HEK293 (cell line): ENCODE data around the gene ERVK3-1.
A peak's percentile ranks its signal among the peaks of the same experiment; 100 is the strongest.

ENCODE experiments used
- CTCF ChIA-PET: fragments of 350-600 bp; formaldehyde crosslinking; extraction: SDS; loops from one replicate; lab custom pipeline; 2021; ENCODE audit warnings: antibody characterized with exemption; lab: Yijun Ruan, JAX
- POLR2A ChIA-PET: fragments of 300-600 bp; formaldehyde crosslinking; extraction: SDS; loops from one replicate; lab custom pipeline; 2020; ENCODE audit warnings: antibody characterized with exemption, inconsistent platforms; lab: Yijun Ruan, JAX
- H3K27ac ChIP-seq: fragments of 200-500 bp; sonication (Bioruptor generic); 2 replicates; pipeline ENCODE4 v1.5.1; 2014; ENCODE audit warnings: low read depth, low read length, control low read depth, inconsistent platforms; ENCODE audit errors: extremely low read depth
- H3K36me3 ChIP-seq, 2 experiments: fragments of 200-500 bp in 1 of 2; sonication (Bioruptor generic) in 1 of 2; 1 replicate in 1 of 2; 2 replicates in 1 of 2; pipeline ENCODE4 v1.5.1; 2014 to 2017; ENCODE audit warnings: inconsistent platforms in 2 of 2, low read length in 2 of 2; ENCODE audit not compliant: control insufficient read depth in 2 of 2, insufficient read depth in 1 of 2
- H3K4me1 ChIP-seq: fragments of 200-500 bp; sonication (Bioruptor generic); 2 replicates; pipeline ENCODE4 v1.5.1; 2014; ENCODE audit warnings: mild to moderate bottlenecking, low read length, inconsistent platforms; ENCODE audit not compliant: control insufficient read depth, insufficient read depth
- H3K4me3 ChIP-seq: 2 replicates; pipeline ENCODE4 v1.5.1; 2011; ENCODE audit warnings: low read depth, mild to moderate bottlenecking, control low read depth, low read length, moderate library complexity
- H3K9me3 ChIP-seq: fragments of 200-500 bp; sonication (Bioruptor generic); 2 replicates; pipeline ENCODE4 v1.5.1; 2014; ENCODE audit warnings: low read depth, low read length, inconsistent platforms; ENCODE audit not compliant: control insufficient read depth, insufficient read depth
- KLF16 ChIP-seq: fragments of 450-650 bp; formaldehyde crosslinking; IDR thresholded peaks from 2 replicates; pipeline ENCODE4 v1.5.1; 2017; ENCODE audit warnings: missing biosample characterization, missing genetic modification characterization
- SETDB1 ChIP-seq: IDR thresholded peaks from one replicate; pipeline ENCODE4 v1.6.1; 2017; ENCODE audit warnings: mild to moderate bottlenecking, low read length, moderate library complexity, mixed read lengths; ENCODE audit not compliant: insufficient read length
- WT1 ChIP-seq: fragments of 450-650 bp; formaldehyde crosslinking; IDR thresholded peaks from 2 replicates; pipeline ENCODE4 v1.5.1; 2016; ENCODE audit warnings: missing biosample characterization, missing genetic modification characterization
- YY1 ChIP-seq: fragments of 450-650 bp; formaldehyde crosslinking; IDR thresholded peaks from 2 replicates; pipeline ENCODE4 v1.5.1; 2018; ENCODE audit warnings: missing biosample characterization, missing genetic modification characterization
- ZFP37 ChIP-seq: fragments of 450-650 bp; formaldehyde crosslinking; IDR thresholded peaks from 2 replicates; pipeline ENCODE4 v1.5.1; 2016; ENCODE audit warnings: missing biosample characterization, missing genetic modification characterization
- ZNF10 ChIP-seq: fragments of 450-650 bp; formaldehyde crosslinking; IDR thresholded peaks from 2 replicates; pipeline ENCODE4 v1.5.1; 2017; ENCODE audit warnings: missing biosample characterization, missing genetic modification characterization
- ZNF266 ChIP-seq: fragments of 450-650 bp; formaldehyde crosslinking; IDR thresholded peaks from 2 replicates; pipeline ENCODE4 v1.5.1; 2016; ENCODE audit warnings: missing biosample characterization, missing genetic modification characterization, low read depth
- ZNF394 ChIP-seq: fragments of 450-650 bp; formaldehyde crosslinking; IDR thresholded peaks from 2 replicates; pipeline ENCODE4 v1.5.1; 2016; ENCODE audit warnings: missing biosample characterization, missing genetic modification characterization, mild to moderate bottlenecking, moderate library complexity, borderline replicate concordance
- ZNF510 ChIP-seq: fragments of 450-650 bp; formaldehyde crosslinking; IDR thresholded peaks from 2 replicates; pipeline ENCODE4 v1.5.1; 2018; ENCODE audit warnings: mild to moderate bottlenecking, missing genetic modification characterization, missing biosample characterization; ENCODE audit not compliant: insufficient replicate concordance
- ZNF514 ChIP-seq: fragments of 450-650 bp; formaldehyde crosslinking; IDR thresholded peaks from 2 replicates; pipeline ENCODE4 v1.5.1; 2016; ENCODE audit warnings: missing biosample characterization, missing genetic modification characterization
- ZNF518A ChIP-seq: fragments of 450-650 bp; formaldehyde crosslinking; conservative IDR thresholded peaks from 2 replicates; pipeline ENCODE4 v1.5.1; 2016; ENCODE audit warnings: low read depth, missing biosample characterization, missing genetic modification characterization
- ZNF549 ChIP-seq: fragments of 450-650 bp; IDR thresholded peaks from 2 replicates; pipeline ENCODE4 v1.5.1; 2018; ENCODE audit warnings: missing biosample characterization, missing genetic modification characterization, mild to moderate bottlenecking, inconsistent platforms, moderate library complexity
- ZNF664 ChIP-seq: fragments of 450-650 bp; formaldehyde crosslinking; IDR thresholded peaks from 2 replicates; pipeline ENCODE4 v1.5.1; 2016; ENCODE audit warnings: missing biosample characterization, missing genetic modification characterization
- ZNF670 ChIP-seq: fragments of 450-650 bp; formaldehyde crosslinking; IDR thresholded peaks from 2 replicates; pipeline ENCODE4 v1.5.1; 2016; ENCODE audit warnings: missing biosample characterization, missing genetic modification characterization, low read depth
- TF ChIP-seq, protein P1 (sequence below): sonication (generic); formaldehyde crosslinking; IDR thresholded peaks from 2 replicates; pipeline ENCODE4 v1.8.1; 2022; ENCODE audit warnings: mild to moderate bottlenecking, moderate library complexity, missing genetic modification reagents
- TF ChIP-seq, protein P2 (sequence below): fragments of 450-650 bp; formaldehyde crosslinking; IDR thresholded peaks from 2 replicates; pipeline ENCODE4 v1.5.1; 2016; ENCODE audit warnings: missing biosample characterization, missing genetic modification characterization

The ERVK3-1 gene

GRCh38 chr19:58265100-58265499 is 40.1 kb upstream of the ERVK3-1 start (continued):
- TF ChIP-seq KLF16 (tag by site-specific recombination): no peak
- no peak for TF ChIP-seq ZNF670 (tag by site-specific recombination)
- TF ChIP-seq ZNF664: 0 out of 2 replicates have a peak, but pooled peaks have one; percentile 18
- peak; percentile 55 for TF ChIP-seq ZNF518A (tag by site-specific recombination)
- TF ChIP-seq YY1 (tag by site-specific recombination): no peak
- TF ChIP-seq ZNF266 (tag by site-specific recombination): 0 out of 2 replicates have a peak, but pooled peaks have one; percentile 7
- no peak for TF ChIP-seq WT1 (tag by site-specific recombination)
- no peak for TF ChIP-seq ZFP37 (tag by site-specific recombination)
- no peak for TF ChIP-seq ZNF549 (tag by site-specific recombination)
- 0 out of 2 replicates have a peak, but pooled peaks have one; percentile 58 for TF ChIP-seq ZNF10
- TF ChIP-seq ZNF394 (tag by site-specific recombination): peak; percentile 67; the same call in 1 of the 2 replicates
- no peak for TF ChIP-seq ZNF514 (tag by site-specific recombination)
- no peak for TF ChIP-seq ZNF510 (tag by site-specific recombination)

- Histone ChIP-seq H3K4me3 (no peak overlapping the region), H3K27ac (no peak overlapping the region), H3K36me3 (peaks cover 18 to 27% of the 10 kb centered on the region in 2 experiments), H3K9me3 (no peaks in the 10 kb centered on the region; the same call in 1 of the 2 replicates), H3K4me1 (no peaks in the 10 kb centered on the region)
- TF ChIP-seq ZFP37 (tag by site-specific recombination): no peak
- TF ChIP-seq, protein P1, sequence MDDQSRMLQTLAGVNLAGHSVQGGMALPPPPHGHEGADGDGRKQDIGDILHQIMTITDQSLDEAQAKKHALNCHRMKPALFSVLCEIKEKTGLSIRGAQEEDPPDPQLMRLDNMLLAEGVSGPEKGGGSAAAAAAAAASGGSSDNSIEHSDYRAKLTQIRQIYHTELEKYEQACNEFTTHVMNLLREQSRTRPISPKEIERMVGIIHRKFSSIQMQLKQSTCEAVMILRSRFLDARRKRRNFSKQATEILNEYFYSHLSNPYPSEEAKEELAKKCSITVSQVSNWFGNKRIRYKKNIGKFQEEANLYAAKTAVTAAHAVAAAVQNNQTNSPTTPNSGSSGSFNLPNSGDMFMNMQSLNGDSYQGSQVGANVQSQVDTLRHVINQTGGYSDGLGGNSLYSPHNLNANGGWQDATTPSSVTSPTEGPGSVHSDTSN (CRISPR knock-in tag): no peak
- TF ChIP-seq SETDB1: peak; percentile 40
- TF ChIP-seq, protein P2, sequence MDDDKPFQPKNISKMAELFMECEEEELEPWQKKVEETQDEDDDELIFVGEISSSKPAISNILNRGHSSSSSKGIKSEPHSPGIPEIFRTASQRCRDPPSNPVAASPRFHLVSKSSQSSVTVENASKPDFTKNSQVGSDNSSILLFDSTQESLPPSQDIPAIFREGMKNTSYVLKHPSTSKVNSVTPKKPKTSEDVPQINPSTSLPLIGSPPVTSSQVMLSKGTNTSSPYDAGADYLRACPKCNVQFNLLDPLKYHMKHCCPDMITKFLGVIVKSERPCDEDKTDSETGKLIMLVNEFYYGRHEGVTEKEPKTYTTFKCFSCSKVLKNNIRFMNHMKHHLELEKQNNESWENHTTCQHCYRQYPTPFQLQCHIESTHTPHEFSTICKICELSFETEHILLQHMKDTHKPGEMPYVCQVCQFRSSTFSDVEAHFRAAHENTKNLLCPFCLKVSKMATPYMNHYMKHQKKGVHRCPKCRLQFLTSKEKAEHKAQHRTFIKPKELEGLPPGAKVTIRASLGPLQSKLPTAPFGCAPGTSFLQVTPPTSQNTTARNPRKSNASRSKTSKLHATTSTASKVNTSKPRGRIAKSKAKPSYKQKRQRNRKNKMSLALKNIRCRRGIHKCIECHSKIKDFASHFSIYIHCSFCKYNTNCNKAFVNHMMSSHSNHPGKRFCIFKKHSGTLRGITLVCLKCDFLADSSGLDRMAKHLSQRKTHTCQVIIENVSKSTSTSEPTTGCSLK: no peak
- POLR2A ChIA-PET: interaction anchor here (2.0 kb wide), 1 partner anchor 10 kb away, joined by 9 read pairs; the partner anchor contains the start of gene ZNF8
- CTCF ChIA-PET: no interaction called here
Observed at GRCh38 chr19:58268344-58268743, 36.8 kb upstream of the ERVK3-1 start.
